ENCODE data around the gene CDHR4. TPM values are rescaled to one million over a fixed set of nuclear protein-coding genes. Genes with fewer than 3 reads are reported as not detected.
"Not testable (repeated sequence)": the region's sequence is repeated elsewhere in the genome, so short reads cannot be mapped to it uniquely, and the experiment has no call there.

The CDHR4 gene
- polyA plus RNA-seq, 3 donors = not detected

DNA sequence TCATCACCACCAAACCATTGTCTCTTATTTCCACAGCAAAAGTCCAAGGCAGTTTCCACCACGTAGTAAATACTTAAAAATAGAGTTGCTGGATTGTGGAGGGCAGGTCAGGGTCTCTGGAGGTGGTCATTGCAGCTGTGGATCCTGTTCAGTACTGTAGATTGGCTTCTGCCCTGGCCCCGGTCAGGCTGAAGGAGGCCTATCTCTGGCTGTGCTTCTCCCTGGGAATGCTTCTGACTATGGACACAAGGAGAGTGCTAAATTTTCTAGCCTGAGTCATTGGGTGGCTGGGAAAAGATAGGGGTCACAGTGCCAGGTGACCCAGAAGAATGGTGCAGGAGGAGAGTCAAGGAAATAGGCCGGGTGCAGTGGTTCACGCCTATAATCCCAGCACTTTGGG lies 49.6 kb downstream of the CDHR4 start:
- Histone ChIP-seq H3K27me3 (ENCODE audit: control insufficient read depth in 2 of 2, insufficient read depth in 2 of 2, low read length in 2 of 2) (no peaks in the 10 kb centered on the region), H2AFZ (ENCODE audit: insufficient read depth, low read depth, low read length, poor library complexity, severe bottlenecking) (no peak overlapping the region), H3K9me3 (replicated peaks in 1 of 2; ENCODE audit: control insufficient read depth in 1 of 2, insufficient read depth in 1 of 2, low read length in 2 of 2) (no peaks in the 10 kb centered on the region), H3K4me1 (ENCODE audit: control insufficient read depth in 1 of 2, insufficient read depth in 2 of 2, low read length in 2 of 2) (no peaks in the 10 kb centered on the region), H3K36me3 (replicated peaks in 1 of 2; ENCODE audit: control insufficient read depth in 1 of 2, insufficient read depth in 2 of 2, low read length in 2 of 2) (peaks cover 30 to 49% of the 10 kb centered on the region in 2 donors), H3K4me3 (replicated peaks in 1 of 3; ENCODE audit: low read depth in 2 of 3, low read length in 3 of 3) (no peak overlapping the region), H4K20me1 (ENCODE audit: insufficient read depth, low read length) (peaks cover 93% of the 10 kb centered on the region), H3K79me2 (ENCODE audit: insufficient read depth, low read length) (peaks cover 55% of the 10 kb centered on the region), H3K27ac (ENCODE audit: low read depth in 1 of 2, low read length in 2 of 2) (no peak overlapping the region), H3K4me2 (replicated peaks; ENCODE audit: extremely low read depth, low read length, poor library complexity, severe bottlenecking) (no peak overlapping the region), H3K9ac (ENCODE audit: insufficient read depth, low read length, poor library complexity, severe bottlenecking) (no peak overlapping the region)
- Mint-ChIP-seq H3K36me3 (peaks cover 38 to 58% of the 10 kb centered on the region in 2 donors), H3K27me3 (ENCODE audit: low read depth in 3 of 3) (no peaks in the 10 kb centered on the region), H3K4me1 (peaks cover 3% of the 10 kb centered on the region), H3K9me3 (no peaks in the 10 kb centered on the region), H3K4me3 (no peak overlapping the region), H3K27ac (peak overlapping the region in 2 of 7 donors; percentile 21 to 36)
- no peak for DNase-seq
- 100% methylated on average over 3 of the region's 4 CpGs for WGBS (ENCODE audit: insufficient coverage)
- intact Hi-C loops (cut with micrococcal nuclease) = no loop called here
- TF ChIP-seq, protein P1, sequence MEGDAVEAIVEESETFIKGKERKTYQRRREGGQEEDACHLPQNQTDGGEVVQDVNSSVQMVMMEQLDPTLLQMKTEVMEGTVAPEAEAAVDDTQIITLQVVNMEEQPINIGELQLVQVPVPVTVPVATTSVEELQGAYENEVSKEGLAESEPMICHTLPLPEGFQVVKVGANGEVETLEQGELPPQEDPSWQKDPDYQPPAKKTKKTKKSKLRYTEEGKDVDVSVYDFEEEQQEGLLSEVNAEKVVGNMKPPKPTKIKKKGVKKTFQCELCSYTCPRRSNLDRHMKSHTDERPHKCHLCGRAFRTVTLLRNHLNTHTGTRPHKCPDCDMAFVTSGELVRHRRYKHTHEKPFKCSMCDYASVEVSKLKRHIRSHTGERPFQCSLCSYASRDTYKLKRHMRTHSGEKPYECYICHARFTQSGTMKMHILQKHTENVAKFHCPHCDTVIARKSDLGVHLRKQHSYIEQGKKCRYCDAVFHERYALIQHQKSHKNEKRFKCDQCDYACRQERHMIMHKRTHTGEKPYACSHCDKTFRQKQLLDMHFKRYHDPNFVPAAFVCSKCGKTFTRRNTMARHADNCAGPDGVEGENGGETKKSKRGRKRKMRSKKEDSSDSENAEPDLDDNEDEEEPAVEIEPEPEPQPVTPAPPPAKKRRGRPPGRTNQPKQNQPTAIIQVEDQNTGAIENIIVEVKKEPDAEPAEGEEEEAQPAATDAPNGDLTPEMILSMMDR (IDR thresholded peaks at IDR 0.05) = no peak

GRCh38 chr3:49748874-49749273 lies 50.8 kb downstream of the CDHR4 start:
- H3K9me3 Mint-ChIP-seq; H3K27ac Mint-ChIP-seq; H3K27me3 Mint-ChIP-seq (ENCODE audit: low read depth in 3 of 3); H3K4me1 ChIP-seq (ENCODE audit: control insufficient read depth in 1 of 2, insufficient read depth in 2 of 2, low read length in 2 of 2); DNase-seq; H2AFZ ChIP-seq (ENCODE audit: insufficient read depth, low read depth, low read length, poor library complexity, severe bottlenecking); H3K4me3 Mint-ChIP-seq; H3K9ac ChIP-seq (ENCODE audit: insufficient read depth, low read length, poor library complexity, severe bottlenecking); H3K4me1 Mint-ChIP-seq; intact Hi-C loops (cut with micrococcal nuclease); H3K9me3 ChIP-seq (replicated peaks in 1 of 2; ENCODE audit: control insufficient read depth in 1 of 2, insufficient read depth in 1 of 2, low read length in 2 of 2); H3K4me2 ChIP-seq (replicated peaks; ENCODE audit: extremely low read depth, low read length, poor library complexity, severe bottlenecking); H3K4me3 ChIP-seq (replicated peaks in 1 of 3; ENCODE audit: low read depth in 2 of 3, low read length in 3 of 3); H3K27ac ChIP-seq (ENCODE audit: low read depth in 1 of 2, low read length in 2 of 2); H3K27me3 ChIP-seq (ENCODE audit: control insufficient read depth in 2 of 2, insufficient read depth in 2 of 2, low read length in 2 of 2): not testable (repeated sequence)
- H3K36me3 Mint-ChIP-seq = peaks cover 40 to 62% of the 10 kb centered on the region in 2 donors
- WGBS (ENCODE audit: insufficient coverage) = 100% methylated on average over 5 of the region's 5 CpGs
- peaks cover 43% of the 10 kb centered on the region for H3K79me2 ChIP-seq (ENCODE audit: insufficient read depth, low read length)
- peaks cover 34 to 61% of the 10 kb centered on the region in 2 donors for H3K36me3 ChIP-seq (replicated peaks in 1 of 2; ENCODE audit: control insufficient read depth in 1 of 2, insufficient read depth in 2 of 2, low read length in 2 of 2)
- peaks cover 91% of the 10 kb centered on the region for H4K20me1 ChIP-seq (ENCODE audit: insufficient read depth, low read length)

Measured in CD14-positive monocyte (primary cell).